ENCODE data around the gene ATP8B4. TPM values are rescaled to one million over a fixed set of nuclear protein-coding genes. Genes with fewer than 3 reads are reported as not detected.
A peak's percentile ranks its signal among the peaks of the same experiment; 100 is the strongest.

Gene ATP8B4
- total and polyA plus RNA-seq, 10 of the 15 experiments (the other 5 are each of a cell fraction or from before 2014, with no cell fraction given): 0.02 to 0.94 (median 0.19) TPM

DNA sequence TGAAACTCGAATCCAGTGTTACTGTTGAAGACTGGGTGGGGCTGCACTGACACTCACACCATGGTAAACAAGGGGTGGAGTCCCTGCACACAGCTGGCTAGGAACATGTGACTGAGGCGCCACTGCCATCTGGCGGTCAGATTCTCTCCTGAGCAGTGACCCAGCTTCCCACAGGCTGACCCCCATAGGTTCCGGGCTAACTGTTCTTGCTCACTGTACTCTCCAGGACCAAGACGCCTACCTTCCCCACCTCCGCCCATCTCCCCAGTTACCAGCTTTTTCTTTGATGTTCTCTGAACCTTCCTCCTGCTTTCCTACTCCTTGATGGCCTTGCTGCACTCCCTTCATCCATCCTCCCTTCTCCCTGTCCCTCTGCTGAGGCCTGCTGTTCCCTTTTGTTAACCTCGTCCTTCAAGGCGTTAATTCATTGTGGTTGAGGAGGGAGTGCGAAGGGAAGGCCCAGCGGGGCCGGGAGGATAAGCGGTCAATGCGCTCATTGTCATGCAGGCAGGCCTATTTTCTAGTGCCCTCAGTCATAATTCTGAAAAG, 115.2 kb downstream of the ATP8B4 start (continued):
- TF ChIP-seq, protein P1, sequence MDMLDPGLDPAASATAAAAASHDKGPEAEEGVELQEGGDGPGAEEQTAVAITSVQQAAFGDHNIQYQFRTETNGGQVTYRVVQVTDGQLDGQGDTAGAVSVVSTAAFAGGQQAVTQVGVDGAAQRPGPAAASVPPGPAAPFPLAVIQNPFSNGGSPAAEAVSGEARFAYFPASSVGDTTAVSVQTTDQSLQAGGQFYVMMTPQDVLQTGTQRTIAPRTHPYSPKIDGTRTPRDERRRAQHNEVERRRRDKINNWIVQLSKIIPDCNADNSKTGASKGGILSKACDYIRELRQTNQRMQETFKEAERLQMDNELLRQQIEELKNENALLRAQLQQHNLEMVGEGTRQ (IDR thresholded peaks at IDR 0.05; ENCODE audit: borderline replicate concordance, low read depth, low read length): peak; percentile 69
- no peak for TF ChIP-seq STAT1 (conservative IDR thresholded peaks at IDR 0.05)
- TF ChIP-seq ASH2L (IDR thresholded peaks at IDR 0.05; ENCODE audit: borderline replicate concordance, low read depth): no peak
- TF ChIP-seq BACH1 (IDR thresholded peaks at IDR 0.05; ENCODE audit: borderline replicate concordance): no peak
- TF ChIP-seq, protein P2, sequence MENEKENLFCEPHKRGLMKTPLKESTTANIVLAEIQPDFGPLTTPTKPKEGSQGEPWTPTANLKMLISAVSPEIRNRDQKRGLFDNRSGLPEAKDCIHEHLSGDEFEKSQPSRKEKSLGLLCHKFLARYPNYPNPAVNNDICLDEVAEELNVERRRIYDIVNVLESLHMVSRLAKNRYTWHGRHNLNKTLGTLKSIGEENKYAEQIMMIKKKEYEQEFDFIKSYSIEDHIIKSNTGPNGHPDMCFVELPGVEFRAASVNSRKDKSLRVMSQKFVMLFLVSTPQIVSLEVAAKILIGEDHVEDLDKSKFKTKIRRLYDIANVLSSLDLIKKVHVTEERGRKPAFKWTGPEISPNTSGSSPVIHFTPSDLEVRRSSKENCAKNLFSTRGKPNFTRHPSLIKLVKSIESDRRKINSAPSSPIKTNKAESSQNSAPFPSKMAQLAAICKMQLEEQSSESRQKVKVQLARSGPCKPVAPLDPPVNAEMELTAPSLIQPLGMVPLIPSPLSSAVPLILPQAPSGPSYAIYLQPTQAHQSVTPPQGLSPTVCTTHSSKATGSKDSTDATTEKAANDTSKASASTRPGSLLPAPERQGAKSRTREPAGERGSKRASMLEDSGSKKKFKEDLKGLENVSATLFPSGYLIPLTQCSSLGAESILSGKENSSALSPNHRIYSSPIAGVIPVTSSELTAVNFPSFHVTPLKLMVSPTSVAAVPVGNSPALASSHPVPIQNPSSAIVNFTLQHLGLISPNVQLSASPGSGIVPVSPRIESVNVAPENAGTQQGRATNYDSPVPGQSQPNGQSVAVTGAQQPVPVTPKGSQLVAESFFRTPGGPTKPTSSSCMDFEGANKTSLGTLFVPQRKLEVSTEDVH (IDR thresholded peaks at IDR 0.05; ENCODE audit: low read depth, partially characterized antibody): no peak
- TF ChIP-seq, protein P3, sequence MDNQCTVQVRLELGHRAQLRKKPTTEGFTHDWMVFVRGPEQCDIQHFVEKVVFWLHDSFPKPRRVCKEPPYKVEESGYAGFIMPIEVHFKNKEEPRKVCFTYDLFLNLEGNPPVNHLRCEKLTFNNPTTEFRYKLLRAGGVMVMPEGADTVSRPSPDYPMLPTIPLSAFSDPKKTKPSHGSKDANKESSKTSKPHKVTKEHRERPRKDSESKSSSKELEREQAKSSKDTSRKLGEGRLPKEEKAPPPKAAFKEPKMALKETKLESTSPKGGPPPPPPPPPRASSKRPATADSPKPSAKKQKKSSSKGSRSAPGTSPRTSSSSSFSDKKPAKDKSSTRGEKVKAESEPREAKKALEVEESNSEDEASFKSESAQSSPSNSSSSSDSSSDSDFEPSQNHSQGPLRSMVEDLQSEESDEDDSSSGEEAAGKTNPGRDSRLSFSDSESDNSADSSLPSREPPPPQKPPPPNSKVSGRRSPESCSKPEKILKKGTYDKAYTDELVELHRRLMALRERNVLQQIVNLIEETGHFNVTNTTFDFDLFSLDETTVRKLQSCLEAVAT (IDR thresholded peaks at IDR 0.05): 0 out of 2 replicates have a peak, but pooled peaks have one; percentile 20
- no peak for TF ChIP-seq ATF7 (IDR thresholded peaks at IDR 0.05; ENCODE audit: low read depth)
- TF ChIP-seq TCF7 (IDR thresholded peaks at IDR 0.05; ENCODE audit: borderline replicate concordance): no peak

Measured in GM12878 (cell line).